Astrocyte (in vitro differentiated cells and primary cell): ENCODE results near the gene PARD3B. TPM values are rescaled to one million over a fixed set of nuclear protein-coding genes. Genes with fewer than 3 reads are reported as not detected.

Experiments
- DNase-seq: peaks from one replicate; pipeline ENCODE4 v3.0.0-alpha.2; 2010; ENCODE audit warnings: low read depth
- FAIRE-seq: peaks from 2 replicates; lab custom pipeline; 2011; peaks lifted over from hg19 to GRCh38; lab: Jason Lieb, UNC
- H2AFZ ChIP-seq: 2 replicates; pipeline ENCODE4 v1.6.0; 2012; ENCODE audit warnings: low read depth, low read length, inconsistent platforms
- H3K27ac ChIP-seq: 2 replicates; pipeline ENCODE4 v1.5.1; 2011; ENCODE audit warnings: low read depth, low read length, inconsistent platforms
- H3K27me3 ChIP-seq: 2 replicates; pipeline ENCODE4 v1.6.0; 2011; ENCODE audit warnings: low read length, inconsistent platforms; ENCODE audit not compliant: insufficient read depth
- H3K36me3 ChIP-seq: 2 replicates; pipeline ENCODE4 v1.5.1; 2011; ENCODE audit warnings: low read length, inconsistent platforms; ENCODE audit not compliant: insufficient read depth
- H3K4me1 ChIP-seq: 2 replicates; pipeline ENCODE4 v1.5.1; 2011; ENCODE audit warnings: low read length, inconsistent platforms; ENCODE audit not compliant: insufficient read depth
- H3K4me2 ChIP-seq: 2 replicates; pipeline ENCODE4 v1.6.0; 2012; ENCODE audit warnings: low read length, inconsistent platforms
- H3K4me3 ChIP-seq: 2 replicates; pipeline ENCODE4 v1.5.1; 2011; ENCODE audit warnings: low read depth, mild to moderate bottlenecking, low read length, inconsistent platforms; ENCODE audit not compliant: insufficient read depth
- H3K79me2 ChIP-seq: 2 replicates; pipeline ENCODE4 v1.6.0; 2012; ENCODE audit warnings: mild to moderate bottlenecking, low read length, inconsistent platforms; ENCODE audit not compliant: insufficient read depth
- H3K9ac ChIP-seq: 2 replicates; pipeline ENCODE4 v1.6.0; 2012; ENCODE audit warnings: mild to moderate bottlenecking, low read length, inconsistent platforms
- H3K9me3 ChIP-seq: 2 replicates; pipeline ENCODE4 v1.5.1; 2012; ENCODE audit warnings: low read depth, mild to moderate bottlenecking, low read length, inconsistent platforms; ENCODE audit not compliant: insufficient read depth
- H4K20me1 ChIP-seq: 2 replicates; pipeline ENCODE4 v1.6.0; 2012; ENCODE audit warnings: low read length, inconsistent platforms; ENCODE audit not compliant: insufficient read depth
- H3K27ac Mint-ChIP-seq: one replicate; pipeline ENCODE4 v1.8.0; 2021; ENCODE audit warnings: mild to moderate bottlenecking, mixed read lengths; ENCODE audit not compliant: unreplicated experiment
- H3K27me3 Mint-ChIP-seq: one replicate; pipeline ENCODE4 v1.8.0; 2021; ENCODE audit warnings: low read depth, mixed read lengths; ENCODE audit not compliant: unreplicated experiment
- H3K36me3 Mint-ChIP-seq: one replicate; pipeline ENCODE4 v1.8.0; 2021; ENCODE audit warnings: low read depth, mixed read lengths; ENCODE audit not compliant: unreplicated experiment
- H3K4me1 Mint-ChIP-seq: one replicate; pipeline ENCODE4 v1.8.0; 2021; ENCODE audit warnings: low read depth, mixed read lengths; ENCODE audit not compliant: unreplicated experiment
- H3K4me3 Mint-ChIP-seq: one replicate; pipeline ENCODE4 v1.8.0; 2021; ENCODE audit warnings: mild to moderate bottlenecking, moderate library complexity, mixed read lengths; ENCODE audit not compliant: unreplicated experiment
- H3K9me3 Mint-ChIP-seq: one replicate; pipeline ENCODE4 v1.8.0; 2021; ENCODE audit warnings: mild to moderate bottlenecking, mixed read lengths; ENCODE audit not compliant: unreplicated experiment
- CTCF ChIP-seq: IDR thresholded peaks from 2 replicates; pipeline ENCODE4 v1.5.1; 2011; ENCODE audit warnings: low read depth, mild to moderate bottlenecking, inconsistent platforms, low read length, moderate library complexity; ENCODE audit not compliant: insufficient read depth
- EZH2 ChIP-seq: IDR thresholded peaks from 2 replicates; pipeline ENCODE4 v1.6.1; 2012; ENCODE audit warnings: mild to moderate bottlenecking, low read length, inconsistent platforms; ENCODE audit not compliant: insufficient read depth
- total RNA-seq: library from RNA; stranded (reverse); gene quantifications from 2 replicates; pipeline ENCODE4 v1.2.1, GENCODE V29; 2021

PARD3B gene
- total RNA-seq, 1 donor from 2014 or later, result 6.5 TPM

GRCh38 chr2:205401511-205401910 is 856.2 kb downstream of the PARD3B start:
- peaks cover 14% of the 10 kb centered on the region for H3K4me1 Mint-ChIP-seq

GRCh38 chr2:205402011-205402410 is 856.7 kb downstream of the PARD3B start:
- H3K4me1 Mint-ChIP-seq, result peaks cover 14% of the 10 kb centered on the region
- H3K4me2 ChIP-seq, result no peak overlapping the region
- H2AFZ ChIP-seq, result no peak overlapping the region
- no peaks in the 10 kb centered on the region for H4K20me1 ChIP-seq
- no peak overlapping the region for H3K27ac Mint-ChIP-seq
- DNase-seq, result no peak
- H3K36me3 Mint-ChIP-seq, result no peaks in the 10 kb centered on the region
- H3K9ac ChIP-seq, result no peak overlapping the region
- H3K27me3 Mint-ChIP-seq, result no peaks in the 10 kb centered on the region
- no peak for FAIRE-seq
- no peaks in the 10 kb centered on the region for H3K9me3 Mint-ChIP-seq
- no peaks in the 10 kb centered on the region for H3K79me2 ChIP-seq
- no peak overlapping the region for H3K4me3 Mint-ChIP-seq
- TF ChIP-seq EZH2 (no peak), CTCF (no peak)
- peaks cover 7% of the 10 kb centered on the region for H3K4me1 ChIP-seq
- no peak overlapping the region for H3K27ac ChIP-seq
- no peaks in the 10 kb centered on the region for H3K9me3 ChIP-seq
- H3K27me3 ChIP-seq, result no peaks in the 10 kb centered on the region
- no peaks in the 10 kb centered on the region for H3K36me3 ChIP-seq
- H3K4me3 ChIP-seq, result no peak overlapping the region

More at GRCh38 chr2:205401511-205401910, 856.2 kb downstream of the PARD3B start:
- Mint-ChIP-seq H3K9me3 (no peaks in the 10 kb centered on the region), H3K4me3 (no peak overlapping the region), H3K27me3 (no peaks in the 10 kb centered on the region), H3K27ac (no peak overlapping the region), H3K36me3 (no peaks in the 10 kb centered on the region)
- Histone ChIP-seq H3K4me1 (peaks cover 7% of the 10 kb centered on the region), H3K36me3 (no peaks in the 10 kb centered on the region), H3K9ac (no peak overlapping the region), H4K20me1 (no peaks in the 10 kb centered on the region), H3K9me3 (no peaks in the 10 kb centered on the region), H3K79me2 (no peaks in the 10 kb centered on the region), H3K4me3 (no peak overlapping the region), H2AFZ (no peak overlapping the region), H3K27ac (no peak overlapping the region), H3K4me2 (no peak overlapping the region), H3K27me3 (no peaks in the 10 kb centered on the region)
- TF ChIP-seq EZH2, result no peak
- no peak for TF ChIP-seq CTCF
- FAIRE-seq (no peak), DNase-seq (no peak)

- no peak overlapping the region for H3K27ac Mint-ChIP-seq
- H3K79me2 ChIP-seq, result no peaks in the 10 kb centered on the region
- H3K27me3 ChIP-seq, result no peaks in the 10 kb centered on the region
- no peaks in the 10 kb centered on the region for H3K27me3 Mint-ChIP-seq
- TF ChIP-seq CTCF (no peak), EZH2 (no peak)
- H3K9ac ChIP-seq, result no peak overlapping the region
- H4K20me1 ChIP-seq, result no peaks in the 10 kb centered on the region
- H2AFZ ChIP-seq, result no peak overlapping the region
- no peaks in the 10 kb centered on the region for H3K36me3 ChIP-seq
- no peak overlapping the region for H3K4me2 ChIP-seq
- H3K4me1 ChIP-seq, result peaks cover 16% of the 10 kb centered on the region
- H3K27ac ChIP-seq, result no peak overlapping the region
- H3K4me1 Mint-ChIP-seq, result peaks cover 14% of the 10 kb centered on the region
- no peaks in the 10 kb centered on the region for H3K9me3 ChIP-seq
- no peaks in the 10 kb centered on the region for H3K36me3 Mint-ChIP-seq
- DNase-seq (peak; percentile 93), FAIRE-seq (peak; percentile 55)
- no peak overlapping the region for H3K4me3 ChIP-seq
- no peak overlapping the region for H3K4me3 Mint-ChIP-seq
- no peaks in the 10 kb centered on the region for H3K9me3 Mint-ChIP-seq
Observed at GRCh38 chr2:205403244-205403825, 858.1 kb downstream of the PARD3B start.
